Common myeloid progenitor, CD34-positive (primary cell): ENCODE results near the gene ZDHHC14.

Experiments
- CTCF ChIA-PET: fragments of 350-600 bp; sonication (Branson Sonifier 250); formaldehyde crosslinking; loops from one replicate; lab custom pipeline; 2021; ENCODE audit warnings: antibody characterized with exemption; lab: Charles Lee
- POLR2A ChIA-PET: fragments of 350-600 bp; sonication (Branson Sonifier 250); formaldehyde crosslinking; loops from one replicate; lab custom pipeline; 2021; ENCODE audit warnings: antibody characterized with exemption; lab: Charles Lee
- DNase-seq, 3 donors: peaks; one replicate each; pipeline versions ENCODE4 v3.0.0 to v3.0.0-alpha.2; 2013
- H3K27ac ChIP-seq, 2 experiments: 1 replicate in 1 of 2; 2 replicates in 1 of 2; pipeline ENCODE4 v1.7.0; 2013; ENCODE audit warnings: inconsistent platforms in 2 of 2, low read length in 2 of 2, mild to moderate bottlenecking in 2 of 2, low read depth in 1 of 2, moderate library complexity in 1 of 2; ENCODE audit not compliant: severe bottlenecking in 2 of 2, insufficient read depth in 1 of 2, poor library complexity in 1 of 2
- H3K27me3 ChIP-seq, 5 experiments: replicated peaks in 2 of 5; 1 replicate in 3 of 5; 2 replicates in 2 of 5; pipeline versions ENCODE4 v1.6.1 to v1.7.0; 2013; ENCODE audit warnings: low read length in 4 of 5, mild to moderate bottlenecking in 2 of 5, moderate library complexity in 2 of 5, inconsistent platforms in 1 of 5; ENCODE audit not compliant: insufficient read depth in 5 of 5, control insufficient read depth in 4 of 5
- H3K36me3 ChIP-seq, 4 experiments: 1 replicate in 2 of 4; 2 replicates in 2 of 4; pipeline versions ENCODE4 v1.6.1 to v1.7.0; 2013; ENCODE audit warnings: low read length in 3 of 4, control low read depth in 1 of 4, mild to moderate bottlenecking in 1 of 4; ENCODE audit not compliant: control insufficient read depth in 4 of 4, insufficient read depth in 4 of 4
- H3K4me1 ChIP-seq, 4 experiments: 1 replicate in 3 of 4; 2 replicates in 1 of 4; pipeline versions ENCODE4 v1.6.1 to v1.7.1; 2013; ENCODE audit warnings: low read length in 3 of 4, mild to moderate bottlenecking in 3 of 4, control low read depth in 1 of 4, inconsistent platforms in 1 of 4, moderate library complexity in 1 of 4; ENCODE audit not compliant: control insufficient read depth in 4 of 4, insufficient read depth in 4 of 4; ENCODE audit errors: control extremely low read depth in 1 of 4
- H3K4me3 ChIP-seq, 7 experiments: 1 replicate in 4 of 7; 2 replicates in 3 of 7; pipeline versions ENCODE4 v1.5.1 to v1.7.0; 2013; ENCODE audit warnings: mild to moderate bottlenecking in 7 of 7, low read length in 6 of 7, moderate library complexity in 6 of 7, inconsistent platforms in 2 of 7, low read depth in 2 of 7, control low read depth in 1 of 7; ENCODE audit not compliant: insufficient read depth in 4 of 7, control insufficient read depth in 1 of 7; ENCODE audit errors: extremely low read depth in 1 of 7
- H3K9me3 ChIP-seq, 5 experiments: 1 replicate in 4 of 5; 2 replicates in 1 of 5; pipeline versions ENCODE4 v1.6.1 to v1.7.1; 2013; ENCODE audit warnings: low read length in 4 of 5, mild to moderate bottlenecking in 2 of 5, inconsistent platforms in 1 of 5, low read depth in 1 of 5, moderate library complexity in 1 of 5; ENCODE audit not compliant: control insufficient read depth in 4 of 5, insufficient read depth in 2 of 5; ENCODE audit errors: control extremely low read depth in 1 of 5
- WGBS: methylation state at CpG from one replicate; pipeline ENCODE4 v1.1.5; 2013; ENCODE audit not compliant: insufficient coverage; 5-methylcytosine and 5-hydroxymethylcytosine counted together

The ZDHHC14 gene

DNA sequence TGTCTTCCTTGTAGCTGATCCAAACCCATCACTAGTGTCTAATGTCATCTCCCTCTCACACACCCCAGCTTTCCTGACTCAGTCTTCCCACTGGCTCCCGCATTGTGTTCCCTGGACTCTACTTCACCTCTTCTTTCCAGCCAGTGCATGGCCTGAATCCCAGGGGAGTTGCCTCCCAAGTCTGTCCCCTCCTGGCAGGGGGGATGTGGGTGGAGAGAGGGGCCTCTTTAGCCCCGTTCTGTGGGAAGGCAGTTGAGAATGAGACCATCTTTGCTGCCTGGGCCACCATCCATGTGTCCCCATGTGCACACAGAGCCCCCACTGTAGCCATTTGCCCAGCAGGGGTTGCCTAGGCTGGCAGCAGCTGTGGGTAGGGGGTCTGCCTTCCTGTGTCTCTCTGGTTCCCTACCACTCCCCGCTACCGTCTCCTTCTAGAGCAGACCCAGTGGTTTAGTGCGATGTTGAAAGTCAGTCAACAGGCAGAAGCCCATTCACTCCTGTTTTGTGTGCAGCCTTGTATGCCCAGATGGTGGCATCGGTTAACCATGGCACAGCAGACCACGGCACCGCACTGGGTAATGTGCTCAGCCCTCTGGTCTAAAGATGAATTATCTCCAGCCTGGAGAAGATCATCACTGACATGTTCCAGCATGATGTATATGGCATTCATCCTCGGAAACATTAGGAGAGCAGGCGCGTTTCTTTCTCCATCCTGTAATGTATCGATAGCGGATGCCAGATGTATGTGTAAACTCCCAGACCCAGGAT lies 263.2 kb downstream of the ZDHHC14 start:
- WGBS, result 90% methylated on average over 10 of the region's 13 CpGs
- POLR2A ChIA-PET, result no interaction called here
- no peaks in the 10 kb centered on the region for H3K27me3 ChIP-seq
- no peak overlapping the region for H3K27ac ChIP-seq
- no peaks in the 10 kb centered on the region for H3K9me3 ChIP-seq
- CTCF ChIA-PET, result interaction anchor here (0.6 to 9.1 kb wide), 3 partner anchors 22 to 120 kb away, joined by 3 to 77 read pairs (median 10); no protein-coding TSS in a partner anchor
- DNase-seq, result peak in 2 of 3 donors; percentile 53 to 57
- H3K36me3 ChIP-seq, result peaks cover 0 to 3% (median 0%) of the 10 kb centered on the region in 4 experiments
- no peak overlapping the region for H3K4me3 ChIP-seq
- H3K4me1 ChIP-seq, result peaks cover 11 to 67% (median 52%) of the 10 kb centered on the region in 4 experiments

DNA sequence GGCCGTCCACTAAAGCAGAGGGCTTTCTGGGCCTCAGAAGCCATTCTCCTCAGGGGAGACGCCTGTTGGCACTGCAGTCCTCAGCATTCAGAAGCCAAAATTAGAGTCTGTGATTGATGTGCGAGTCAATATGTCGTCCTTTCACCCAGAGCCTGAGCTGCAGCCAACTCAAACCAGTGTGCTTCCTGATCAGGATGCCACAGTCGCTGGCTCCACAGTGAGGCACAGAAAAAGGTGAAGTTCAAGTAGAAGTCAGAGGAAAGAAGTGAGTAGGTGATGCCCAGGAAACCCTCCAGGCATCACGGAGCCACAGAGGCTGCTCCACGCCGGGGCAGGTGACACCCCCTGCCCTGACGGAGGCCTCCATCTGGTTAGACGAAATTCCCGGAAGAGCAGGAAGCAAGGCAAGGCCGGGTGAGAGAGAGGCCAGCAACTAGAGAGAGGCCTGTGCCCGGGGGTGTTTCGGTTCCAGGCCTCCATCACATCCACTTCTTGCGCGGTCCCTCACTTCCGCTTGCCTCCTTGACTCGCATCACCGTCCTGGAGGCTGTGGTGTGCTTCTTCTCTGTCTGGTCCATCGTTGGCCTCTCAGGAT lies 264.3 kb downstream of the ZDHHC14 start:
- DNase-seq, result peak in 2 of 3 donors; percentile 57 to 67
- H3K27me3 ChIP-seq, result no peaks in the 10 kb centered on the region
- peaks cover 11 to 62% (median 54%) of the 10 kb centered on the region in 4 experiments for H3K4me1 ChIP-seq
- 27% methylated on average over 12 of the region's 20 CpGs for WGBS
- no peaks in the 10 kb centered on the region for H3K36me3 ChIP-seq
- CTCF ChIA-PET, result interaction anchor here (0.7 to 9.1 kb wide), 3 partner anchors 21 to 33 kb away, joined by 3 to 77 read pairs (median 10); no protein-coding TSS in a partner anchor
- H3K27ac ChIP-seq, result no peak overlapping the region
- peak overlapping the region in 1 of 7 experiments; percentile 33 for H3K4me3 ChIP-seq
- POLR2A ChIA-PET, result no interaction called here
- no peaks in the 10 kb centered on the region for H3K9me3 ChIP-seq

DNA sequence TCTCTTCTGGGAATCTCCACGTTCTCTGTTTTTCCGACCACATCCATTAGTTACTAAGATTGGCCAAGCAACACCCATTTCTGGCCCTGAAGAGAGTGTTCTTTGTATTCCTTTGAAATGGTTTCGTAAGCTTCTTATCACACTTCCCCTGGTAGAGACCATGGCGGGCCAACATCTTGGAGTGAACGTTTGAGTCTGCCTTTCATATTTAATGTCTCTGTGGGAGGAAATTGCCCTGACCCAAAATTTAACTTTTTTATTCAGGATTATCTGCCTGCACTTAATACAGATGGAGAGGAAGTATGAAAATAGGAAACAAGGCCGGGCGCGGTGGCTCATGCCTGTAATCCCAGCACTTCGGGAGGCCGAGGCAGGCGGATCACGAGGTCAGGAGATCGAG lies 265.0 kb downstream of the ZDHHC14 start:
- no peaks in the 10 kb centered on the region for H3K27me3 ChIP-seq
- no peaks in the 10 kb centered on the region for H3K9me3 ChIP-seq
- peak overlapping the region in 1 of 7 experiments; percentile 33 for H3K4me3 ChIP-seq
- WGBS, result 0% methylated on average over 7 of the region's 13 CpGs
- CTCF ChIA-PET, result interaction anchor here (1.3 to 9.1 kb wide), 3 partner anchors 20 to 30 kb away, joined by 6 to 77 read pairs (median 10); no protein-coding TSS in a partner anchor
- H3K36me3 ChIP-seq, result no peaks in the 10 kb centered on the region
- DNase-seq, result peak in 2 of 3 donors; percentile 67 to 77
- peaks cover 11 to 57% (median 50%) of the 10 kb centered on the region in 4 experiments for H3K4me1 ChIP-seq
- H3K27ac ChIP-seq, result peak overlapping the region in 1 of 2 experiments; percentile 18
- POLR2A ChIA-PET, result interaction anchor here (0.8 kb wide), 1 partner anchor 9 kb away, joined by 3 read pairs; no protein-coding TSS in a partner anchor

DNA sequence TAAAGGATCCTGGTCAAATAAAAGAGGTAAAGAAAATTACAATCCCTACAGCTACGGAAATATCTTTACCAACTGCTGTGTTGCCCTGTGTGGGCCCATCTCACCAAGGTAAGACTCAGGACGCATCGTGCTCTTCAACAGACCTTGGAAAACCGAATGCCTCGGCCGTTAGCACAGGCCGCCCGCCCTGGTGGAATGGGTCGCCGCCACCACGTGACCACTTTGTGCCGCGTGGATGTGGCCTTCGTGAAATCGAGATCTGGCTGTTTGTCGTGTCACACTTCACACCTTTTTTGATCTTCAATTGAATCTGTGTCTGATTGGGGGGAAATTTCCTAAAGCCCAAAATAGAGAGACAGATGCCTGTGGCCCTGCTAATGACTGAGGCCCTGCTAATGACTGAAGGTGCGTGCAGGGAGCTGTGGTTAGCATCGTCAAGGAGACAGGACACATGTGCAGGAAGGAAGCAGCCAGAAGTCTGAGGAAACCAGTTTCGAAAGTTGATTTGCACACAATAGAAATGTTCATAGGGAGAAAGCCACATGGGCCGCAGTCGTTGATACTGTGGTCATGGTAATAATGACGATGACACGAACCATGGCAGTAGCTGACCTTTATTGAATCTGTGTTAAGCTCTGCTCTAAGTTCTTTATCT lies 266.4 kb downstream of the ZDHHC14 start:
- no peaks in the 10 kb centered on the region for H3K36me3 ChIP-seq
- WGBS, result 63% methylated on average over 18 of the region's 23 CpGs
- H3K27ac ChIP-seq, result peak overlapping the region in 1 of 2 experiments; percentile 56
- CTCF ChIA-PET, result interaction anchor here (1.0 to 9.1 kb wide), 6 partner anchors 8 to 425 kb away, joined by 3 to 77 read pairs (median 4); no protein-coding TSS in a partner anchor
- POLR2A ChIA-PET, result interaction anchor here (0.5 to 1.4 kb wide), 2 partner anchors 13 to 23 kb away, joined by 3 to 5 read pairs; no protein-coding TSS in a partner anchor
- peaks cover 11 to 57% (median 50%) of the 10 kb centered on the region in 4 experiments for H3K4me1 ChIP-seq
- H3K27me3 ChIP-seq, result no peaks in the 10 kb centered on the region
- H3K9me3 ChIP-seq, result no peaks in the 10 kb centered on the region
- peak; percentile 74 to 96 (median 93) for DNase-seq
- no peak overlapping the region for H3K4me3 ChIP-seq

DNA sequence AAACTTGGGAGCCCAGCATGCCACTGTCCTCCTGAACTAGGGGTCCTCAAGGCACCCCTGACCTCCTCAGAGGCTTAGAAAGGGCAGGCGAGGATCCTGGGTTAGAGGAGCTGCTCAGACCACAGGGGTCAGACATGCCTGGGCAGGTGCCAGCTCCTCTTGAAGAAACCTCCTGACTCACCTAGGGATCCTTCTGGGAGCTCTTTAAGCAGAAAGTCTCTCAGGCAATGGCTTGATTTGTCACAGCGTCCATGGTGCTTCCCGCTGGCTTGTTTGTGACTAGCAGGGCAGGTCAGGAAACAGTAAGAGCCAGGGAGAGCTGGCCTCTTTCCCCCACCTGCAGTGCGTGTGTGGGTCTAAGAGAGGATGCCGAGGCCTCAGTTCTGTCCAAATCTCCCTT lies 267.6 kb downstream of the ZDHHC14 start:
- no peak overlapping the region for H3K27ac ChIP-seq
- ChIA-PET POLR2A (no interaction called here), CTCF (interaction anchor here (0.6 to 9.1 kb wide), 4 partner anchors 17 to 1517 kb away, joined by 3 to 77 read pairs (median 3); no protein-coding TSS in a partner anchor)
- H3K36me3 ChIP-seq, result peaks cover 0 to under 1% (median 0%) of the 10 kb centered on the region in 4 experiments
- WGBS, result 96% methylated on average over 5 of the region's 5 CpGs
- peaks cover 11 to 57% (median 50%) of the 10 kb centered on the region in 4 experiments for H3K4me1 ChIP-seq
- no peak overlapping the region for H3K4me3 ChIP-seq
- peak in 1 of 3 donors; percentile 29 for DNase-seq
- no peaks in the 10 kb centered on the region for H3K27me3 ChIP-seq
- H3K9me3 ChIP-seq, result no peaks in the 10 kb centered on the region

DNA sequence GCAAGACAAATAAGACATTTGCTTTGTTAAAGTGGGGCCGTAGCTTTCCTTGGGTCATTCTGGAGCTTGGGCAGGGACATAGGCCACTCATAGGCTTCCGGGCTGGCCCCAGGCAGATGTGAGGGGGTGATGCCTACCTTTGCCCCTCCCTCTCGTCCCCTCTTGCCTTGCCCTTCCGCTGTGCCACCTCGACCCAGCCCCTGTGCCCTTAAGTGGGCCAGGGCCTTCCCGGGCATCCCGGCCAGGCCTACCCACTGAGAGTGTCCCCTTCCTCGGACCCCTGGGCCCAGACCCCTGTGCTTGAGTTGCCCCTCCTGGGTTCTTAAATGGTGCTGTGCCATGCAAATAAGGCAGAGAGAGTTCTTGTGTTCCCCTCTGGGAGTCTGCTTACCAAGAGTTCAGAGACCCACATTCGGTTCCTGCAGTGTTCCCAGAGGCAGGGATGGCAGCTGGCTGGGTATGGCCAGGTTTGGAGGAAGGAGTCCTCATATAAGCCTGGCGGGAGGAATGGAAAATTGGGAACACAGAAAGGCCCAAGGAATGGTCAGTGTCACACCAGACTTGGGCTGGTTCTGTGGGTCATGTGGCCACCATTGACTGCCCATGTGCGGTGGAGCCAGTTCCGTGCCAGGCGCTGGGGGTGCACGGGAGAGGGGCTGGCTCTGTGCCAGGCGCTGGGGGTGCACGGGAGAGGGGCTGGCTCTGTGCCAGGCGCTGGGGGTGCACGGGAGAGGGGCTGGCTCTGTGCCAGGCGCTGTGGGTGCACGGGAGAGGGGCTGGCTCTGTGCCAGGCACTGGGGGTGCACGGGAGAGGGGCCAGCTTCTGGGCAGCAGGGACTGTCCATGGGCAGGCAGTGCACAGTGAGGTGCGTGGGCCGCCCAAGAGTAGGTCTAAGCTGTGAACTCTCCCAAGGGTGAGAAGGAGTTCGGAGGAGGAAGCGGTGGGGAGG lies 268.6 kb downstream of the ZDHHC14 start:
- WGBS, result 71% methylated on average over 23 of the region's 25 CpGs
- no peak for DNase-seq
- Histone ChIP-seq H3K36me3 (peaks cover 0 to 6% (median 2%) of the 10 kb centered on the region in 4 experiments), H3K27me3 (no peaks in the 10 kb centered on the region), H3K9me3 (no peaks in the 10 kb centered on the region), H3K4me1 (peaks cover 11 to 53% (median 48%) of the 10 kb centered on the region in 4 experiments), H3K4me3 (no peak overlapping the region), H3K27ac (no peak overlapping the region)
- ChIA-PET POLR2A (no interaction called here), CTCF (interaction anchor here (1.6 to 9.1 kb wide), 2 partner anchors 16 to 28 kb away, joined by 3 to 77 read pairs; no protein-coding TSS in a partner anchor)
